Muscle of leg (tissue), 11 donors: ENCODE data around the gene RAP1GDS1. TPM values are rescaled to one million over a fixed set of nuclear protein-coding genes. Genes with fewer than 3 reads are reported as not detected.
"Not testable (repeated sequence)": the region's sequence is repeated elsewhere in the genome, so short reads cannot be mapped to it uniquely, and the experiment has no call there.

Source experiments
- DNase-seq: peaks from one replicate; pipeline ENCODE4 v3.0.0; 2013
- H3K27ac ChIP-seq: one replicate; pipeline ENCODE4 v1.5.1; 2013; ENCODE audit warnings: mild to moderate bottlenecking, low read length, control low read depth
- H3K27me3 ChIP-seq: one replicate; pipeline ENCODE4 v1.6.1; 2013; ENCODE audit warnings: low read length; ENCODE audit not compliant: control insufficient read depth, insufficient read depth
- H3K36me3 ChIP-seq: one replicate; pipeline ENCODE4 v1.6.1; 2013; ENCODE audit warnings: low read length; ENCODE audit not compliant: control insufficient read depth, insufficient read depth
- H3K4me1 ChIP-seq: one replicate; pipeline ENCODE4 v1.6.1; 2013; ENCODE audit warnings: low read length; ENCODE audit not compliant: control insufficient read depth, insufficient read depth
- H3K4me3 ChIP-seq: one replicate; pipeline ENCODE4 v1.5.1; 2013; ENCODE audit warnings: low read length, control low read depth
- H3K9me3 ChIP-seq: replicated peaks from 2 replicates; pipeline ENCODE4 v1.6.1; 2013; ENCODE audit warnings: low read depth, low read length; ENCODE audit not compliant: control insufficient read depth
- WGBS: methylation state at CpG from one replicate; pipeline ENCODE4 v1.1.5; 2013; ENCODE audit warnings: missing lambda C conversion rate; ENCODE audit not compliant: insufficient coverage; 5-methylcytosine and 5-hydroxymethylcytosine counted together
- polyA plus RNA-seq, 8 donors: library from polyadenylated mRNA; unstranded; fragments of 120-200 nt; gene quantifications; one replicate each; pipeline versions ENCODE4 v1.2.1 to v1.2.3, GENCODE V29; 2013; ENCODE audit warnings: inconsistent platforms in 1 of 8, low replicate concordance in 1 of 8; ENCODE audit not compliant: insufficient read length in 8 of 8, insufficient read depth in 1 of 8
- total RNA-seq: library from RNA; stranded (reverse); fragments of 120-200 nt; gene quantifications from one replicate; pipeline ENCODE4 v1.2.4, GENCODE V29; 2013

Gene RAP1GDS1
- total and polyA plus RNA-seq, 9 donors, result 19.9 to 28.1 (median 23.0) TPM

DNA sequence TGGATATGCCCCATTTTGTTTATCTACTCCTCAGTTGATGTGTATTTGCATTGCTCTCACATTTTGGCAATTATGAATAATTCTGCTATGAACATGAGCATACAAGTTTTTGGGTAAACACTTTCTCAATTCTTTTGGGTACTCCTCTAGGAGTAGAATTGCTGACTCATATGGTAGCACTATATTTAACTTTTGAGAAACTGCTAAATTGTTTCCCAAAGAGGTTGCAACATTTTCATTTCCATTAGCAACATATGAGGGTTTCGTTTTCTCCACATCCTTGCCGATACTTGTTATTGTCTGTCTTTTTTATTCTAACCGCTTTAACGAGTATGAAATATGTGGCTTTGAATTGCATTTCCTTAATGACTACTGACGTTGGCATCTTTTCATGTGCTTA, 211.9 kb downstream of the RAP1GDS1 start:
- H3K36me3 ChIP-seq, result peaks cover 11% of the 10 kb centered on the region
- no peaks in the 10 kb centered on the region for H3K27me3 ChIP-seq
- no peak for DNase-seq
- peaks cover 7% of the 10 kb centered on the region for H3K4me1 ChIP-seq
- no CpG with 5 or more reads among the region's 5 CpGs for WGBS
- H3K4me3 ChIP-seq, result no peak overlapping the region
- no peak overlapping the region for H3K27ac ChIP-seq
- no peaks in the 10 kb centered on the region for H3K9me3 ChIP-seq

DNA sequence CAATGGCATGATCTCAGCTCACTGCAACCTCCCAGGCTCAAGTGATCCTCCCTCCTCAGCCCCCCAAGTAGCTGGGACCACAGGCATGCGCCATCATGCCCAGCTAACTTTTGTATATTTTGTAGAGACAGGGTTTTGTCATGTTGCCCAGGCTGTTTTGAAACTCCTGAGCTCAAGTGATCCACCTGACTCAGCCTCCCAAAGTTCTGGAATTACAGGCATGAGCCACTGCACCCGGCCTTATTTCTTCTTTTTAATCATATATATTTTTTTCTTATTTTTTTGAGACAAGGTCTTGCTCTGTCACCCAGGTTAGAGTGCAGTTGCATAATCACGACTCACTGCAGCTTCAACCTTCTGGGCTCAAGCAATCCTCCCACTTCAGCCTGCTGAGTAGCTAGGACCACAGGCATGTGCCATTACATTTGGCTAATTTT, 213.2 kb downstream of the RAP1GDS1 start:
- no peaks in the 10 kb centered on the region for H3K27me3 ChIP-seq
- H3K4me1 ChIP-seq, result no peaks in the 10 kb centered on the region
- peaks cover 15% of the 10 kb centered on the region for H3K36me3 ChIP-seq
- DNase-seq, result no peak
- no peaks in the 10 kb centered on the region for H3K9me3 ChIP-seq
- H3K4me3 ChIP-seq, result no peak overlapping the region
- H3K27ac ChIP-seq, result no peak overlapping the region
- no CpG with 5 or more reads among the region's 3 CpGs for WGBS

DNA sequence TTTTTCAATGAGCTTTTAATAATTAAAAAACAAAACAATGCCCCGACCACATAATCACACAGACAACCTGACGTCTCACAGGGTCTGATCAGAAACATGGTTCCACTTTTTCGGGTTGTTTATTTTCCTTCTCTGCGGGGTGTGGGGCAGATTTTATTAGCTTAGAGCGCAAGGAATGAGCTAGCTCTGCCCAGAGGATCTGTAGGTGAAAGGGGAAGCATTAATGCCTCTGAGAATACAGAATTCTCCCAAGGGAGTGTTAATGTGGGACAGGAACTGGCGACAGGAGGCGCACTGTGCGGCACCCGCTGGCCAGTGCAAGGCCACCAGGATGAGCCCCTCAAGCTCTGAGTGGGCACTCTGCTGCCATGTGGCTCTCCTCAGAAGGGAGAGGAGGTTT, 215.7 kb downstream of the RAP1GDS1 start:
- no peaks in the 10 kb centered on the region for H3K27me3 ChIP-seq
- no peaks in the 10 kb centered on the region for H3K9me3 ChIP-seq
- peaks cover 13% of the 10 kb centered on the region for H3K36me3 ChIP-seq
- H3K4me3 ChIP-seq, result no peak overlapping the region
- no peak overlapping the region for H3K27ac ChIP-seq
- 100% methylated on average over 4 of the region's 9 CpGs for WGBS
- DNase-seq, result no peak
- H3K4me1 ChIP-seq, result peaks cover 6% of the 10 kb centered on the region

DNA sequence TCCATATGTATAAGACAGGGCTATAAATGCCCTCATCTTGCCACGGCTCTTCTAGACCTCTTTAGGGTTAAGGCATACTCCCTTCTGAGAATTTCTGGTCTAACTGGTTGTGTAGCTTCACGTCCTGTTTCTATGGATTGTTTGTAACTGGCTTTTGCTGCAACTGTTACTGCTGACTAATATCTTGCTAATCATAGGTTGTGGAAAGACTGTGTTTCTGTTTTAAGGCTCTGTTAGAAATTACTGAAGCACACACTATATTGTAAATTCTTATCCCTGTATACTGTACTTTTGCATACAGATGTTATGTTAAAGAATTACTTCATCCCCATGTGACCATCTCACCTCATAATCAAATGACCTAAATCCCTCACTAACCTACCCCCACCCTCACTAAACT, 218.4 kb downstream of the RAP1GDS1 start:
- H3K4me3 ChIP-seq, DNase-seq, H3K27me3 ChIP-seq, H3K27ac ChIP-seq, H3K36me3 ChIP-seq, H3K9me3 ChIP-seq, H3K4me1 ChIP-seq: not testable (repeated sequence)
- no CpG with 5 or more reads among the region's 2 CpGs for WGBS

DNA sequence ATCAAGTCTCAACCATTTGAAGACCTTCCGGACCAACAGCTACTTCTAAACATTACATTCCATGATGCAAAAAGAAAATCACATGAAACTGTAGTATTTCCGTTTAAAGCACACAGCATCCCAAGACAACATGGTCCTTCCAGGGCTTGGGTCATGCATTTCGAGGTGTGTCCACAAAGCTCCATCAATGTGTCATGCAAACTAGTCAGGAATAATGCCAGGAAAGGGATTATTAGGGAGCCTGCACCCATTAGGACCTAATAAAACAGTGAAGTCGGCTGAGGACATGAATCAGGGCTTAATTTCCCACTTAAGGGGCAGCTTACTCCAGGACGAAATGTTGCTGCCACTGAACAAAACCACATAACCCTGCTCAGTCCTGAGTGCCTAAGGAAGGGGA, 219.4 kb downstream of the RAP1GDS1 start:
- DNase-seq, result no peak
- no peaks in the 10 kb centered on the region for H3K9me3 ChIP-seq
- H3K4me3 ChIP-seq, result no peak overlapping the region
- H3K36me3 ChIP-seq, result peaks cover 10% of the 10 kb centered on the region
- H3K4me1 ChIP-seq, result peaks cover 6% of the 10 kb centered on the region
- H3K27ac ChIP-seq, result no peak overlapping the region
- WGBS, result 83% methylated on average over 4 of the region's 5 CpGs
- no peaks in the 10 kb centered on the region for H3K27me3 ChIP-seq

DNA sequence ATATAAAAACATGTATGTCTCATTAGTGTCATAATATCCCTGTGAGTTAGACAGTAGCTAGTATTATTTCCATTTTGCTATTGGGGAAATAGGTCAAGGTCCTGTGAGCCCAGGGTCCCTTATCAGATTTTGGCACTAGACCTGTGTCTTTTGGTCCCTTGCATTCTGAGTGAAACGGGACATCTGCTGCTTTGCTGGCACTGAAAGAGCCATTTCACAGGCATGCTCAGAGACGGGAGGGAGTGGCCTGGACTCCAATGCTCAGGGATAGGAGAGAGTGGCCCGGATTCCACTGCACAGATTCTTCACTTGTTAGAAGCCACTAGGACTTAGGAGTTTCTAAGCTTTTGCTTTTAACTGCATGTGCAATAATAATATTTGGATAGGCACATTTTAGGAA, 220.0 kb downstream of the RAP1GDS1 start:
- peak; percentile 60 for DNase-seq
- Histone ChIP-seq H3K27me3 (no peaks in the 10 kb centered on the region), H3K36me3 (peaks cover 7% of the 10 kb centered on the region), H3K4me3 (no peak overlapping the region), H3K9me3 (no peaks in the 10 kb centered on the region), H3K4me1 (peaks cover 6% of the 10 kb centered on the region), H3K27ac (no peak overlapping the region)
- 40% methylated on average over 3 of the region's 3 CpGs for WGBS

DNA sequence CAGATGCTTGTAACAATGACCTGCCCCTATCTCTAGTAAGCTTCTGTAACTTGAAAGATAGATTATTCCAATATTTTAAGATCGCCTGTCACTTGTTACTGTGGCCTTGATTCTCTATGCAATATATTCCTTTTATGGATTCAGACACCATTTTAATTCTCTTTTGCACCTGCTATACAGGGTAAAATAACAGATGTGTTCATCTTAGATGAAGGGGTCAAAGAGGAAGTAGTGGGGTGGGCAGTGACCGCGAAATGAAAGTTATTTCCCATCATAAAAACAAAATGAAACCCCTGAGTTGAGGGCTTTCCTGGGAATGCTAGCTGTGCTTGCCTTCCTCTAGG, 221.3 kb downstream of the RAP1GDS1 start:
- WGBS, result no CpG with 5 or more reads among the region's 3 CpGs
- Histone ChIP-seq H3K27ac (no peak overlapping the region), H3K4me1 (peaks cover 6% of the 10 kb centered on the region), H3K4me3 (no peak overlapping the region), H3K36me3 (peaks cover 4% of the 10 kb centered on the region), H3K27me3 (no peaks in the 10 kb centered on the region), H3K9me3 (no peaks in the 10 kb centered on the region)
- no peak for DNase-seq

DNA sequence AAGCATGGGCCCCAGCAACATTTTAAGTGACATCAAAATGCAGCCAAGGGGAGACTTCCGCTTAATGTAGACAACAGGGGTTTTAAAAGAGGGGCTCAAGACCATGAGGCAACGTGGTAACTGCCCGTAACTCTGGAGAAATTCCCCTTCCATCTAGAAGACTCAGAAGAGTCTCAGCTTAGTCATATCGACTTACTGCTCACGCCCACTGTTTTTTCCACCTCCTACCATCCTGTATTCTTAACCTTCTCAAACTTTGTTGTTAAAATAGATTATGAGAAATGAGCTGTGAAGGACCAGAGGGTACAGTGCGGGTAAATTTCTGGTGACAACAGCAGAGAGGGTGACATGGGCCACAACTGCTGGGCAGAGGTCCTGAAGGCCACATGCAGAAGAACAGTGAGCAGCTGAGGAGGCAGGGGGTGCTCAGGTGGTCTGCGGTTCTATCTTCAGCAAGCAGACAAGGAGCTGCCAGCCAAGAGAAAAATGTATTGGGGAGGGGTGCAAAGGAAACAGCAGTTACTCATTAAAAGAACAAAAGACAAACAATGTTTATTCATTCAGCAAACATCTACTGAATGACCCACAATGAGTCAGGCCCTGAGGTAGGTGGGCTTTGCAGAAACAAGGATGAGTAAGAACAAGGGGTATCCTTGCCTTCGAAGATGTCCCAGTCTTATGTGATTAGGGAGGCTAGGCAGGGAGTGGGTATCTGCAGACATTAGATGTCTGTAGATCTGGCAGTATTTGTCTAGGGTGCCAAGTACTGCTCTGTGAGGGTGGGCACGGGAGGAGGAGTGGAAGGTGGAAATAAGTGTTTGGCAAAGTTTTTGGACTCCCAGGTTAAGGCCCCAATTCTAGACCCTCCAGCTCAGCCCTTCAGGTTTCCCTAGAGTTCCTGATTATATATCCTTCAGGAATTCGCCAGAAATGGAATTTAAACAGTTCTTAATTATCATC, 221.9 kb downstream of the RAP1GDS1 start:
- WGBS, result 88% methylated on average over 3 of the region's 10 CpGs
- Histone ChIP-seq H3K4me3 (no peak overlapping the region), H3K36me3 (peaks cover 3% of the 10 kb centered on the region), H3K9me3 (no peaks in the 10 kb centered on the region), H3K27ac (no peak overlapping the region), H3K27me3 (no peaks in the 10 kb centered on the region), H3K4me1 (peaks cover 6% of the 10 kb centered on the region)
- DNase-seq, result no peak

DNA sequence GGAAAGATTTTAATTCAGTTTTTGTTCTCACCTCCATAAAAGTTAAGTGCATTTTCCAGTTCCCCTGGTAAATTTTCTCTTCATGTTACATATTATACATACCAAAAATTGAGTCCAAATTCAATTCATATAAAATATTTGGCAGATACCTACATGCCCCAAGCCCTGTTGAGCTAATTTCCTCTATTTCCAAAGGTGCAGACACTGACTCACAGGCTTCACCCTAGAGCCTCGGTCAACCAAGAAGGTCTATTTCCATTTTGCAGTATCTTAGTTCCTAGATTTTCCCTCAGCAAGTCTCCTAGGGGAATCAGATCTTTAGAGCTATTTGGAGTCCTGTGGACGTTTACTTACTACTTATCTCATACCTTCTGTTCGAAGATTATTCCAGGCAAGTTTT, 222.8 kb downstream of the RAP1GDS1 start:
- Histone ChIP-seq H3K4me3 (no peak overlapping the region), H3K4me1 (peaks cover 6% of the 10 kb centered on the region), H3K27me3 (no peaks in the 10 kb centered on the region), H3K36me3 (no peaks in the 10 kb centered on the region), H3K27ac (no peak overlapping the region), H3K9me3 (no peaks in the 10 kb centered on the region)
- peak; percentile 26 for DNase-seq
- 43% methylated on average over 1 of the region's 3 CpGs for WGBS

DNA sequence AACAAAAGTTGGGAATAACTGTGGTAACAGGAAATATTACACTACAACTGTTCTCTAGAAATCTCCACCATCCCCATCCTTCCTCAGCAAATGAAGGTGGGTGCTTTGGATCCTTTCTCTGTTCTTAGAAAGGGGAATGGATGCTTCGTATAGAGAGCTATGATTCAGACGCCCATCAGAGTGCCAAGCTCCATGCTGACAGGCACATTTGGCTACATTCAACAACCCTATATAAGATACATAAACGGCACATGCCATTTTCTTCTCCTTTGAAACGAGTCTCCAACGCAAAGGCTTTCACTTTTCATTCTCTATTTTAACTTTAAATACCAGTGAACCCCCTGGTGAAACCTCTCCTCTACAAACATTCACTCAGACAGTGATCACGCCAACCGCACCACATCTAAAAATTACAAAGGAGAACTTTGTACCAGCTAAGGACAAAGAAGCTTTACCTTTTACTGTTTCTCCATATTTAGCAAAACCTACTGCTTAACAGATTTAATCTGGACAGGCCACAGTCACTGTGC, 224.7 kb downstream of the RAP1GDS1 start:
- WGBS, result 92% methylated on average over 6 of the region's 7 CpGs
- Histone ChIP-seq H3K27me3 (no peaks in the 10 kb centered on the region), H3K4me1 (peaks cover 3% of the 10 kb centered on the region), H3K4me3 (no peak overlapping the region), H3K9me3 (no peaks in the 10 kb centered on the region), H3K36me3 (no peaks in the 10 kb centered on the region), H3K27ac (no peak overlapping the region)
- no peak for DNase-seq
